WTC11 (cell line): Measurements from ENCODE around the gene STXBP6. TPM values are rescaled to one million over a fixed set of nuclear protein-coding genes. Genes with fewer than 3 reads are reported as not detected.
A peak's percentile ranks its signal among the peaks of the same experiment; 100 is the strongest.

Experiments used
- ATAC-seq: fragments of 200-7000 bp; cut with Tn5 transposase; 2 replicates; pipeline ENCODE4 v1.10.0; 2021; ENCODE audit warnings: mild to moderate bottlenecking, moderate library complexity
- CTCF ChIA-PET: fragments of 300-600 bp; sonication (Branson Sonifier 250); formaldehyde crosslinking; loops from one replicate; lab custom pipeline; 2021; ENCODE audit warnings: antibody characterized with exemption; lab: Charles Lee
- POLR2A ChIA-PET: fragments of 350-600 bp; sonication (Branson Sonifier 250); formaldehyde crosslinking; loops from one replicate; lab custom pipeline; 2021; ENCODE audit warnings: antibody characterized with exemption; lab: Charles Lee
- DNase-seq: peaks from one replicate; pipeline ENCODE4 v3.0.0; 2021; ENCODE audit warnings: low spot score
- H3K27ac Mint-ChIP-seq: 2 replicates; pipeline ENCODE4 v1.8.0; 2021; ENCODE audit warnings: mixed read lengths
- H3K27me3 Mint-ChIP-seq: 2 replicates; pipeline ENCODE4 v1.8.0; 2021; ENCODE audit warnings: low read depth, mild to moderate bottlenecking, moderate library complexity, mixed read lengths
- H3K36me3 Mint-ChIP-seq: 2 replicates; pipeline ENCODE4 v1.8.0; 2021; ENCODE audit warnings: mixed read lengths
- H3K4me1 Mint-ChIP-seq: 2 replicates; pipeline ENCODE4 v1.8.0; 2022; ENCODE audit warnings: mixed read lengths
- H3K4me3 Mint-ChIP-seq: 2 replicates; pipeline ENCODE4 v1.8.0; 2021; ENCODE audit warnings: mild to moderate bottlenecking, moderate library complexity, mixed read lengths
- H3K9me3 Mint-ChIP-seq: 2 replicates; pipeline ENCODE4 v1.8.0; 2021; ENCODE audit warnings: mixed read lengths
- CTCF ChIP-seq: fragments of 200-600 bp; IDR thresholded peaks from 2 replicates; pipeline ENCODE4 v1.8.0; 2022; ENCODE audit warnings: antibody characterized with exemption
- FOXJ3 ChIP-seq: sonication (generic); formaldehyde crosslinking; IDR thresholded peaks from 2 replicates; pipeline ENCODE4 v1.9.0; 2021; ENCODE audit warnings: missing genetic modification reagents, mild to moderate bottlenecking, borderline replicate concordance
- GABPB1 ChIP-seq: sonication (generic); formaldehyde crosslinking; IDR thresholded peaks from 2 replicates; pipeline ENCODE4 v1.8.1; 2023; ENCODE audit warnings: mild to moderate bottlenecking, missing genetic modification reagents
- MAX ChIP-seq: sonication (generic); formaldehyde crosslinking; IDR thresholded peaks from 2 replicates; pipeline ENCODE4 v1.8.0; 2022; ENCODE audit warnings: mild to moderate bottlenecking, missing genetic modification reagents
- SMAD4 ChIP-seq: sonication (generic); formaldehyde crosslinking; IDR thresholded peaks from 2 replicates; pipeline ENCODE4 v1.8.0; 2022; ENCODE audit warnings: mild to moderate bottlenecking, missing genetic modification reagents
- SP1 ChIP-seq: sonication (generic); formaldehyde crosslinking; conservative IDR thresholded peaks from 2 replicates; pipeline ENCODE4 v1.8.1; 2022; ENCODE audit warnings: missing genetic modification reagents
- USF1 ChIP-seq: sonication (generic); formaldehyde crosslinking; IDR thresholded peaks from 2 replicates; pipeline ENCODE4 v1.8.0; 2022; ENCODE audit warnings: mild to moderate bottlenecking, missing genetic modification reagents
- ZNF416 ChIP-seq: fragments of 250-450 bp; sonication (Bioruptor Pico); IDR thresholded peaks from 2 replicates; pipeline ENCODE4 v1.9.0; 2021; ENCODE audit warnings: mild to moderate bottlenecking, inconsistent platforms
- ZNF532 ChIP-seq: fragments of 250-450 bp; sonication (Bioruptor Pico); IDR thresholded peaks from 2 replicates; pipeline ENCODE4 v1.9.0; 2021; ENCODE audit warnings: mild to moderate bottlenecking, borderline replicate concordance
- total RNA-seq: library from RNA; stranded (reverse); gene quantifications from 3 replicates; pipeline ENCODE4 v1.2.3, GENCODE V29; 2021

STXBP6 gene
- total RNA-seq, 1 experiment from 2014 or later: 4.2 TPM

- TF ChIP-seq FOXJ3: no peak
- no peak for TF ChIP-seq ZNF416
- no peak for TF ChIP-seq SP1 (CRISPR knock-in tag)
- TF ChIP-seq, all 79 proteins: peak for 0
These were observed 14.9 kb downstream of the STXBP6 start (continued) for GRCh38 chr14:25034803-25035681.

GRCh38 chr14:25033358-25033757 lies 16.6 kb downstream of the STXBP6 start:
- TF ChIP-seq GABPB1 (CRISPR knock-in tag): 0 out of 2 replicates have a peak, but pooled peaks have one; percentile 14
- no peak for TF ChIP-seq USF1
- no peak for TF ChIP-seq MAX (CRISPR knock-in tag)
- TF ChIP-seq SMAD4 (CRISPR knock-in tag): no peak
- TF ChIP-seq ZNF416: no peak
- Mint-ChIP-seq H3K27ac (no peak overlapping the region), H3K9me3 (0 out of 2 replicates have a peak, but pooled peaks cover 4% of the 10 kb centered on the region), H3K27me3 (no peaks in the 10 kb centered on the region), H3K4me3 (no peak overlapping the region), H3K4me1 (no peaks in the 10 kb centered on the region), H3K36me3 (no peaks in the 10 kb centered on the region)
- CTCF ChIA-PET: interaction anchor here (1.3 kb wide), 1 partner anchor 227 kb away, joined by 3 read pairs; no protein-coding TSS in a partner anchor
- DNase-seq (no peak), ATAC-seq (no peak)
- POLR2A ChIA-PET: no interaction called here

GRCh38 chr14:25032092-25032784 lies 17.7 kb downstream of the STXBP6 start:
- H3K9me3 Mint-ChIP-seq: no peaks in the 10 kb centered on the region
- 0 out of 2 replicates have a peak, but pooled peaks have one; percentile 30 for TF ChIP-seq GABPB1 (CRISPR knock-in tag)
- no peak for TF ChIP-seq ZNF532 (CRISPR knock-in tag)
- 0 out of 2 replicates have a peak, but pooled peaks have one; percentile 30 for TF ChIP-seq CTCF
- no peak overlapping the region for H3K27ac Mint-ChIP-seq
- peaks cover 3% of the 10 kb centered on the region for H3K4me1 Mint-ChIP-seq
- CTCF ChIA-PET: interaction anchor here (0.9 to 1.0 kb wide), 2 partner anchors 8 to 168 kb away, joined by 3 read pairs; no protein-coding TSS in a partner anchor
- H3K4me3 Mint-ChIP-seq: no peak overlapping the region
- no peaks in the 10 kb centered on the region for H3K36me3 Mint-ChIP-seq
- peak; percentile 78; the same call in 1 of the 2 replicates for ATAC-seq
- H3K27me3 Mint-ChIP-seq: no peaks in the 10 kb centered on the region
- POLR2A ChIA-PET: no interaction called here
- peak; percentile 47 for DNase-seq
